Limb (tissue), 2 donors: ENCODE results near the gene KCNB1.

ENCODE experiments used
- DNase-seq, 2 donors: peaks; one replicate each; pipeline ENCODE4 v3.0.0-alpha.2; 2016; ENCODE audit errors: extremely low spot score in 2 of 2

Gene KCNB1

GRCh38 chr20:49470922-49471321 lies 11.5 kb downstream of the KCNB1 start:
- DNase-seq: no peak

DNA sequence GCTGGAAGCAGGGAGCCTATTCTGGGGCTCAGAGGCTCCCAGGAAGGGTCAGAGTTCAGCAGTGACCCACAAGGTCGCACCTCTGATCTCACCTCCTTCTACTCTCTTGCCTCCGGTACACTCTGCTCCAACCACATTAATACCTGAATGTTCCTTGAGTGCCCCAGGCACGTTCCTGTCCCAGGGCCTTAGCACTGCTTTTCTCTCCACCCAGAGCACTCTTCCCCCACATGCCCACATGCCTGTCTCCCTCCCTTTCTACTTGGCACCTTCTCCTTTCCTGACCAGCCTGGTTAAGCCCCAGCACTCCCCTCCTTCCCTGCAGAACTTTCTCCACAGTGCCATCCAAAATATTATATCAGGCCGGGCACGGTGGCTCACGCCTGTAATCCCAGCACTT lies 13.4 kb downstream of the KCNB1 start:
- DNase-seq: no peak

GRCh38 chr20:49468412-49468811 lies 14.1 kb downstream of the KCNB1 start:
- DNase-seq: no peak

DNA sequence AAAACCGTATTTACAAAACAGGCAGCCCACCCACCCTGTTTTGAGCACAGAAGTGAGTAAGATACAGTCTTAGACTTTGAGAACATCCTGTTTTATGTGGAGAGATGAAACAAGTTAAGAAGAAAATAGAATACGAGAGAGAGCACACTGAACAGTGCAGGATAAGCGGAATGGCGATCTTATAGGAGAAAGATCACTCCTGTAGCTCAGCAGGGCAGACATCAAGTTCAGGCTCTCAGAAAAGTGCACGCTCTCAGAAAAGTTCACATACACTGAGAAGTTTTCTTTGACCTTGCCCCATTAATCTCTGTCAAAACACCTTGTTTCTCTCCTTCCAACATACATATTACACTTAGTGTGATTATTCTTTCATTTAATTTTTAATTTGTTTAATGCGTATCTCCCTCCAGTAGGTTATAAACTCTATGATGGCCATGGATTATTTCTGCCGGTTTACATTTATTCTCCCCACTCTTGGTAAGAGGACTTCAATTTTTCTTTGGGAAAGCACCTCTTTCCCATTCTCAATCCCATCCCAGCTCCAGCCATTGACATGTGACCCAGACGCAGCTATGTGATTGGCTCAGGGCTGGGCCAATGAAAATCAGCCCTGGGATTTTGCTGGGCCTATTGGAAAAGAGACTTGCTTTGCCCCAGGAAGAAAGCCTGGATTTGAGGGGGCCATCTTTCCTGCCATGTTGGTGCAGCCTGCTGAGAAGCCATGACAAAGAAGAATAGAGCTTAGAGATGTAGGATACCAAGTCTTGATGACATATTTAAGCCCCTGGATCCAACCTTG lies 16.2 kb downstream of the KCNB1 start:
- DNase-seq: no peak

- no peak for DNase-seq
Measured at GRCh38 chr20:49464556-49464955, 17.9 kb downstream of the KCNB1 start.

DNA sequence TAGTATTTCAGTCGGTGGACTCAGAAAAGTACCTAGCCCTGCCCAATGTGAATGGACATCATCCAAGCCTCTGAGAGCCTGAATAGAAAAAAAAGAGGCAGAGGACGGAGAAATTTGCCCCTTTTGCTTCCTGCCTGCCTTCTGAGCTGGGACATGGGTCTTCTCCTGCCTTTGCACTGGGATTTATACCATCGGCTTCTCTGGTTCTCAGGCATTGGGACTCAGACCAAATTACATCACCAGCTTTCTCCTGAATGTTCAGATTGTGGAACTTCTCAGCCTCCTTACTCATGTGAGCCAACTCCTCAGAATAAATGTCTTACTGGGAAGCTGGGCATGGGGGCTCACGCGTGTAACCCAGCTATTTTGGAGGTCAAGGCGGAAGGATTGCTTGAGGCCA lies 19.8 kb downstream of the KCNB1 start:
- DNase-seq: no peak

- no peak for DNase-seq
Measured at GRCh38 chr20:49461894-49462620, 20.4 kb downstream of the KCNB1 start.

- DNase-seq: no peak
Measured at GRCh38 chr20:49460916-49461315, 21.6 kb downstream of the KCNB1 start.

GRCh38 chr20:49460131-49460530 lies 22.3 kb downstream of the KCNB1 start:
- DNase-seq: no peak

DNA sequence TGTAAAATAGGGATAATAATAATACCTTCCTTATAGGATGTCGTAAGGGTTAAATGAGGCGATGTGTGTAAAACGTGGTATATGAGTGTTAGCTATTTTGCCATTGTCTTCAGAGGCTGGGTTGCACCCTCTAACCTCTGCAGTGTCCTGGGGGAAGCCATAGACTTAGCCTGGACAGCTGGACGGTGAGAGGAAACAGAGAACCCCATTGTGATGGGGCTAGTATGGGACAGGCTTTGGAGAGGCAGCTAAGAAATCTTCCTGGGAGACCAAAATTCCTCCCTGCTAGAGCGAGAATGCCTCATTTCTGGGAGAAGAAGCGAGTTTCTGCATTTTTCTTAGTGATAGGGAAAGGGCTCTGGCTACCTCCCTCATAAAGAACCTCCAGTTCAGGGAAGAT lies 22.8 kb downstream of the KCNB1 start:
- no peak for DNase-seq

DNA sequence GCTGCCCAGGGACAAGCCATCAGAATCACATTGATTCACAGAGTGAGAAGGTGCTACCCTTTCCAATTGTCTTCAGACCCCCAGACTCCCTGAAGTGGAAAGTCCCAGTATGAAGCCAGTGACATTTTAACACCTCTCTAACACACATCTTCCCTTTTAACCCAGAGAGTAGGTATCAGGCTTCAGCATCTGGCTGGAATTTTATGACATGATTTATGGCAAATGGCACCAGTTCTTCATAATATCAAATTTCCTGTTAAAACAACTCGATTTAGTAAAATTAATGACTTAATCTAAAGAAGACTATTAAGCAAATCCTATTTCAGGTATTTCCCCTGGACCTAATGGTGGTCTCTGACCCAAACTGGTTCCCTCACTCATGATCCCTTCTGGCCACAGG lies 25.0 kb downstream of the KCNB1 start:
- no peak for DNase-seq

DNA sequence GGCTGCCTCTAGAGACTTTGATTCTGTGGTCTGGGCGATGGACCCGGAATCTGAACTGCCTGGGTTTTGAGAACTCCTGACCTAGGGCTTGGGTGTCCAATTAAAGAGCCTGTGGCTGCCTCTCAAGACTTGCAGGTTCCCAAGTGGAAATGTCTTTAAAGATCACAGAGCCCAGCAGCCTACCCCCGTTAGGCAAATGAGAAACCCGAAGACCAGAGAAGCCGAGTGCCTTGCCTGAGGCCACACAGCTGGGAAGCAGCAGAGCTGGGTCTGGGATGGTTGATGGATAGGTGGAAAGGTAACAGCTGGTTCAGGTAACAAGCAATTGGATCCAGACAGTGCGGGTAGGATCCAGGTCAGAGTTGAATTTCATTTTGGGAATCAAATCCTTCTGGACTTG lies 25.8 kb downstream of the KCNB1 start:
- no peak for DNase-seq

GRCh38 chr20:49455691-49456090 lies 26.8 kb downstream of the KCNB1 start:
- DNase-seq: no peak

- DNase-seq: peak in 1 of 2 donors; percentile 43
Measured at GRCh38 chr20:49452011-49452482, 30.4 kb downstream of the KCNB1 start.

DNA sequence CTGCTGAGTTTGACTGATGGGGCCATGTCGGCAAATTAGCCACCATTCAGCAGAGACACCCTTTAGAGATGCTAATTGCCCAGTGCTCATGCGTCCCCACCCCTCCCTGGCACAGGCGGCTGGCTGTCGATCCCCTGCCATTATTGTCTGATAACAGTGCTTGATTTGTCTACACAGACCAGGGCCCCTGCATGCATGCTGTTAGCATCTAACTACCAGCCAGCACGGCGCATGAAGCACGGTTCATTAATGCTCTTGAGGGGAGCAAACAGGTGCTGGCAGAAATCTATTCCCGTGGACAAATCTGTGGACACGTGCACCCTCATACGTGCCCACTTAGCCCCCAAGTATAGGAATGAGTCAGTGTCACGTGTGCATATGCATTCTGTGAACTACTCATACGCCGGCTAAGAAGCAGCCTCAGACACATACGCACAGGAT lies 32.2 kb downstream of the KCNB1 start:
- DNase-seq: peak in 1 of 2 donors; percentile 38

DNA sequence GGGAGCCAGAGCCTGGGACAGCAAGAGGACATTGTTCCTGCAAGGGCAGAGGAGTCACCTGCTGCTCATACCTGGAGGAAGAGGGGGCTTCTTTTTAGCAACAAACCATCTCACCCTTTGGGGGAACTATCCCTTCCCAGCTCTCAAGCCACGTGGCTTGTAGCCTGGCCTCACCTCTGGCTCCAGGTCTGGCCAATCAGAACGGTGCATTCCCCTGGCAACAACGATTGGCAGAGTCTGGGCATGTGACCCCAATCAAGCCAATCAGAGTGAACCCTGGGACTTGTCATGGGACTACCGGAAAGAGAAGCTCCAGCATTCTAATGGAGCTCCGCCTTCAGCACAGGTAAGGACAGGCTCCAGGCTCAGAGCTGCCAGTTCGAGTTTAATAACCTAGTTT lies 33.6 kb downstream of the KCNB1 start:
- no peak for DNase-seq

DNA sequence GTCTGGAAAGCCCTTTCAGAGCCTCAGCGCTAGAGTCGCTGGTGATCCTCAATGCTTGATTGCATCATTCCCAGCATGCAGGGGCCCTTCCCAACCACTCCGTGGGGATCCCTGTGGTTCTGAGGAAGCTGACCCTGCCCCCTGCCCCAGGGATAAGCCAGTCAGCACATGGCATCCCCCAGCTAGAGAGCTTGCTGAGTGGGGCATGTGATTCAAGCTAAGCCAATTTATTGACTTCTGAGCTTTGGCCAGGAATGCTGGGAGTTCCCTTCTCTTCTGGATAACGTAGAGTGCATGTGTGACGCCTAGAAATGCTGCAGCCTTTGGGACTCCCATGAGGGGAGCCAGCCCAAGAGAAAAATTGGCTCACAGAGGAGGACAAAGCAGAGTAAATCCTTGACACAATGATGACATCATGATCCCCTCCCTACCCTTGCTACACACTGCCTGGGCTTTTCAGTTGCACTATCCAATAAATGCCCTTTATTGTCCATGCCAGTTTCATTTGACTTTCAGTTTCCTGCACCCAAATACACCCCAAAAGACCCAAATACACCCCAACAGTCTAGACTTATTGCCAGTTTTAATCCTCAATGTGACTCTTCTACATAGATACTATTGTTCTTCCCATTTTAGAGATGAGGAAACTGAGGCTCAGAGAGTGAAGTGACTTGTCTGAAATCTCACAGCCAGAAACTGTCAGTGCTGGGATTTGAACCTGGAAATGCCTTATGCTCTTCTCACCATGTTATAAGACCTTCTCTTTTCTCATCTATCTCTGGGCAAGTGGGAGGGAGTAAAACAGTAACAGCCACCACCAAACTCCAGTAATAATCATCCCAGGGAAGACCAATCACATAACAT lies 34.3 kb downstream of the KCNB1 start:
- no peak for DNase-seq

- no peak for DNase-seq
Measured at GRCh38 chr20:49447364-49447763, 35.1 kb downstream of the KCNB1 start.

DNA sequence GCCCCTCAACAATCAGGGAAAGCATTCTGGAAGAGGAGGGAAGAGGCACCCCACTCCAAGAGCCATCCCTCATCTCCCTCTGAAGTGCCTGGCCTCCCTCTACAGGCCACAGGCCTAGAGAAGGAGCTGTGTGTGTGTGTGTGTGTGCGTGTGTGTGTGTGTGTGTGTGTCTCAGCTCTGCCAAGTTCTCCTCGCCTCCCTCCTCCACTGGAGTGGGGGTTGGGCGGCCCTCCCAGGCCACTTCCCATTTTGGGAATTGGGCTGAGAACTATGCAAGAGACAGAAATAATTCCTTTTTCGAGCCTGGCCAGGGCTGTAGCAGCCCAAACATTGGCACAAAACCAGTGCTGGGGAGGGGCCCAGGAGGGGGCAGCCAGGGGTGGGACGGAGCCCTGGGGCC lies 35.7 kb downstream of the KCNB1 start:
- peak; percentile 68 to 86 for DNase-seq

DNA sequence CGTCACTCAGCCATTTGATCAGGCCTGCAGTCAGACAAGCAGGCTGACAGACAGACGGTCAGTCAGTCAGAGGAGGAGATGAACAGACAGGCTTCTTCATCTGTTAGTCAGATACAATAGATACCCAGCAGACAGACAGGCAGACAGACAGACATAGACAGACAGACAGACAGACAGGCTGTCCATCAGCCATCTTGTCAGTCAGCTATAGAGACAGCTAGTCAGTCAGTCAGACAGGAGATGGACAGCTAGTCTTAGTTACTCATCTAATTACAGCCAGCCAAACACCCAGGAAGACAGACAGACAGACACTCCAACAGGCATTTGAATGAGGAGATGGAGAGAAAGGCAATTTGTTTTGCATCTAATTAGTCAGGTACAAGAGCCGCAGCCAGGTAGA lies 36.4 kb downstream of the KCNB1 start:
- DNase-seq: no peak

DNA sequence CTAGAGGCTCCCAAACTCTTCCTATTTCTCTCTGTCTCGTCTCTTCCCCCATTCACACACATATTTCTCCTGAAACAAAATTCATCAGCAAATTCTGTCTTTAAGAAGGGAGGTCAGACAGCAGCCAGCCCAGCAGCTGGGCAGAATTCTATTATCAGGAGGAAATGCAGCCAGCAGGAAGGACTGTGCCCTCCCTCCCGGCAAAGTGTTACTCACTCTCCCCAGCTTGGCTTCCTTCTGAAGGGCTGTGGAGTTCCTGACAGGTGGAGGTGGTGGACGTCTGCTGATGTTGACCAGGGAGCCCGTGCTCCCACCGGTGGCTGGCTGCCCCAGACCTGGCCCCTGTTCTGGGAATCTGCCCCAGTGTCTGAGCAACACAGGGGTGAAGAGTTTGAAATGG lies 37.3 kb downstream of the KCNB1 start:
- no peak for DNase-seq

- no peak for DNase-seq
Measured at GRCh38 chr20:49444553-49444990, 37.9 kb downstream of the KCNB1 start.
